H4 (cell line): ENCODE measurements around the gene LITAFD. TPM values are rescaled to one million over a fixed set of nuclear protein-coding genes. Genes with fewer than 3 reads are reported as not detected.
"Not testable (repeated sequence)": the region's sequence is repeated elsewhere in the genome, so short reads cannot be mapped to it uniquely, and the experiment has no call there.

ENCODE experiments used
- DNase-seq: peaks from one replicate; pipeline ENCODE4 v3.0.0-alpha.2; 2015; ENCODE audit warnings: low spot score
- total RNA-seq: library from RNA; depleted of rRNA; stranded (reverse); fragments of >200 nt; shearing (Covaris generic); gene quantifications from 2 replicates; pipeline ENCODE4 v1.2.3, GENCODE V29; 2014

The LITAFD gene
- total RNA-seq, 1 experiment from 2014 or later = not detected

GRCh38 chr16:8872967-8873865, 8.9 kb upstream of the LITAFD start:
- no peak for DNase-seq

- DNase-seq = not testable (repeated sequence)
Measured at GRCh38 chr16:8873866-8874195, 8.3 kb upstream of the LITAFD start.

GRCh38 chr16:8874388-8874787, 7.8 kb upstream of the LITAFD start:
- no peak for DNase-seq

GRCh38 chr16:8875317-8875716, 6.8 kb upstream of the LITAFD start:
- not testable (repeated sequence) for DNase-seq

GRCh38 chr16:8877894-8878522, 4.1 kb upstream of the LITAFD start:
- DNase-seq = no peak

- no peak for DNase-seq
Measured at GRCh38 chr16:8878523-8878911, 3.6 kb upstream of the LITAFD start.

GRCh38 chr16:8880839-8881510, 1.2 kb upstream of the LITAFD start:
- no peak for DNase-seq

GRCh38 chr16:8882725-8883377, 700 bp downstream of the LITAFD start:
- DNase-seq = no peak

- DNase-seq = peak; percentile 43
Measured at GRCh38 chr16:8885674-8886592, 3.8 kb downstream of the LITAFD start.

GRCh38 chr16:8886593-8887430, 4.7 kb downstream of the LITAFD start:
- no peak for DNase-seq

- DNase-seq = no peak
Measured at GRCh38 chr16:8887431-8887765, 5.2 kb downstream of the LITAFD start.

GRCh38 chr16:8887952-8888560, 5.9 kb downstream of the LITAFD start:
- DNase-seq = no peak

GRCh38 chr16:8888951-8889892, 7.1 kb downstream of the LITAFD start:
- no peak for DNase-seq

GRCh38 chr16:8889893-8890548, 7.9 kb downstream of the LITAFD start:
- DNase-seq = no peak

GRCh38 chr16:8890549-8890921, 8.4 kb downstream of the LITAFD start:
- no peak for DNase-seq

GRCh38 chr16:8892101-8892575, 10.0 kb downstream of the LITAFD start:
- DNase-seq = no peak

GRCh38 chr16:8893426-8893825, 11.3 kb downstream of the LITAFD start:
- DNase-seq = no peak
